IPS DF 4.7 (cell line): ENCODE measurements around the gene PLA2G1B.

ENCODE experiments used
- DNase-seq: peaks from one replicate; pipeline ENCODE4 v3.0.0-alpha.2; 2013; ENCODE audit warnings: low spot score; ENCODE audit errors: extremely low read depth

PLA2G1B gene

DNA sequence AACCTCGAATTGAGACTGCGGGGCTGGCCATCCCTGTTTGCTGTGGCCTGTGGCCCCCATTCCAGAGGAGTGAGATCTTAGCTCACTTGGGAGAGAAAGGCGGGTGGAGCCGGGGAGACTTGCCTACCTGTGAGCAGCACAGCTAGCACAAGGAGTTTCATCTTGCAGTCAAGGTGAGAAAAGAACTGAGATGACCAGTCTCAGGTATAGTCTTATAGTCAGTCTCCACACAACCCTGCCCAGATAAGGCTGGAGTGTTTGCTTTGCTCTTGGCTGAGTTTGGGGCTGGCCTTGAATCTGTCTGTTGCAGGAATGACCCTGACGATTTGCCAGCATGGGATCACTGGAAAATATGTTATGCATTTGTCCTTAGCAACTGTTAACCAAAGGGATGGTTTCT is at the start of gene PLA2G1B:
PLA2G1B (minus strand) TSS at position 187 of the 400 bp plus-strand sequence; CDS start at position 161, 26 bp downstream.
- no peak for DNase-seq

GRCh38 chr12:120376934-120377572 is 49.5 kb upstream of the PLA2G1B start:
- no peak for DNase-seq

GRCh38 chr12:120376416-120376815 is 48.8 kb upstream of the PLA2G1B start:
- no peak for DNase-seq

DNA sequence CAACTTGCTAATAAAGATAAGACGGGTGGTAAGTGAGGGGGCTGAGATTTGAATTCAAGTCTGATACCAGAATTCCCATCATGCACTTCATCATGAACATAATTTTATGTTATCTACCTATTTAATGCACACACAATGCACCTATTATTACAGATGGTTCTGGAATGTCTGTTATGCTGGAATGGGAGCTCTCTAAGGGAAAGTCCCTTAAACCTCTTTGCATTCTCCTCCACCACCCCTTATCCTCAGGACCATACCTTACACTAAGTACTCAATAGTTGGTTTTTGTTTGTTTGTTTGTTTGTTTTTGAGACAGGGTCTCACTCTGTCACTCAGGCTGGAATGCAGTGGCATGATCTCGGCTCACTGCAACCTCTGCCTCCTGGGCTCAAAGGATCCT is 48.4 kb upstream of the PLA2G1B start:
- no peak for DNase-seq

GRCh38 chr12:120373683-120374082 is 46.1 kb upstream of the PLA2G1B start:
- no peak for DNase-seq

DNA sequence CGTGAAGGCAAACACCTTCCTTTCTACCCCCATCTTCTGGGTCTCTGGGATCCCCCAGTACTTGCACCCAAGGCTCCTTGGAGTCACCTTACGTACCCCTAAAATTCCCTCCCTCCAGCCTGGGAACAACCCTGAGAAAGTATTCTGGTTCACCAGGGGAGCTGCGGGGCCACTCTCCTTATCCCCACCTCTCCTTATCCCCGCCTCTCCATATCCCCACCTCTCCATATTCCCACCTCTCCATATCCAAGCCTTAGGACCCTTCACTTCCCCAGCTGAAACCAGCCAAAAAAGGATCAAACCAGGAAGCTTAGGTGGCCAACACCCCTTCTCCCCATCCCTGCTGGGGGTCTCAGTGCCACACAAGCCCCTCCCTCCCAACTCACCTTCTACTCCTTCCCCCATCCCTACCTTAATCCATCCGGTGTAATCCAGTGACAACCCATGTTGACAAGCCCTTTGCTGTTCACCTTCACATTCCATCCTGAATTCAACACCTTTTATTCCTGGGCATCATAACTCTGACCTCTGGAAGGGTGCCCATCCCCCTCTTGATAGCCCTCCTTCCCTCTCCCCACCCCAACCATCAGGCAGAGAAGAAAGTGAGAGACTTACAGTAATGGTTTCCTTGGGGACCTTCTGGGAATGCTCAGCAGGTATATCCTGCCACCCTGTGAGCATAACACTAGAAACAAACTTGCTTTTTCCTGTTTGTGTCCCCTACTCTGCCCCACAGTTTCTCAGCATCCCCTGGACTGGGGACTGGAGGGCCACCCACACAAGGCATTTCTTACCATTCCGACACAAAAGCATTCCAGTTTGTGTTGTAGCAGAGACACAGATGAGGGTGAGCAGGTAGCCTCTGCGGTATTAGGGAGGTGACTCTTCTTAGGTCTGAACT is 43.0 kb upstream of the PLA2G1B start:
- DNase-seq, result no peak

DNA sequence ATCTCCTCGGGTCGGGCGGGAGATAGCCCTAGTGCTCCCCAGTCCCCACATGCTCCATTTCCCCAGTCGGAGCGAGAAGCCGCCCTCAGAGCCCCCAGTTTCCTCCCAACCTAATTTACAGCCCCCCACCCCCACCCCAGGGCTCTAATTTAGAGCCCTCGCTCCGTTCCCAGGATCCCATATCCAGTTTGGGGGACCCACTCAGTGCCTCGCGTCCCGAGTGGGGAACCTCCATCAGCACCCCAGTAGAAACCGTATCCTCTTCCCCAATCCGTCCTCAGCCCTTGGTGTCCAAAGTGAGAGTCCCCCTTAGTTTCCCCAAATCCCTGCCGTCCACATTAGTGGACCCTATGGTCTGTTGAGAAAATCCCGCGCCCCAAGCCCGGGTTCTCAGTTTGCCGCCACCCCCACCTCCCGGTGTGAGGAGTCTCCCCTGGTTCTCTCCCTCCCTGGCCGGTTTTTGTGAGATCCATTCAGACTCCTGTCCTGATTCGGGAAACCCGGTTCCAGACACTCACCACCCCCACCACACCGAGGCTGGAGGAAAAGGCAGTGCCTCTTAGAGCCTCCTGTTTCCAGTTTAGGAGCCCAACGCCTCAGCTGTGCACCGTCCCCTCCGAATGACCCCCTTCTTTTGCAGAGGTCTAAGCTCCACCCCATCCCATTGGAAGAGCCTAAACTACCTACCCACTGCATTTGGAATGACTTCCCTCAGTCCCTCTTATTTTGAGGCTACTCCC is 42.2 kb upstream of the PLA2G1B start:
- DNase-seq, result no peak

GRCh38 chr12:120368789-120369602 is 41.4 kb upstream of the PLA2G1B start, which contains the start of gene MSI1:
TSS of gene MSI1 (minus strand) at chr12:120369164. CDS start at chr12:120369091, 73 bp downstream.
- DNase-seq, result no peak

DNA sequence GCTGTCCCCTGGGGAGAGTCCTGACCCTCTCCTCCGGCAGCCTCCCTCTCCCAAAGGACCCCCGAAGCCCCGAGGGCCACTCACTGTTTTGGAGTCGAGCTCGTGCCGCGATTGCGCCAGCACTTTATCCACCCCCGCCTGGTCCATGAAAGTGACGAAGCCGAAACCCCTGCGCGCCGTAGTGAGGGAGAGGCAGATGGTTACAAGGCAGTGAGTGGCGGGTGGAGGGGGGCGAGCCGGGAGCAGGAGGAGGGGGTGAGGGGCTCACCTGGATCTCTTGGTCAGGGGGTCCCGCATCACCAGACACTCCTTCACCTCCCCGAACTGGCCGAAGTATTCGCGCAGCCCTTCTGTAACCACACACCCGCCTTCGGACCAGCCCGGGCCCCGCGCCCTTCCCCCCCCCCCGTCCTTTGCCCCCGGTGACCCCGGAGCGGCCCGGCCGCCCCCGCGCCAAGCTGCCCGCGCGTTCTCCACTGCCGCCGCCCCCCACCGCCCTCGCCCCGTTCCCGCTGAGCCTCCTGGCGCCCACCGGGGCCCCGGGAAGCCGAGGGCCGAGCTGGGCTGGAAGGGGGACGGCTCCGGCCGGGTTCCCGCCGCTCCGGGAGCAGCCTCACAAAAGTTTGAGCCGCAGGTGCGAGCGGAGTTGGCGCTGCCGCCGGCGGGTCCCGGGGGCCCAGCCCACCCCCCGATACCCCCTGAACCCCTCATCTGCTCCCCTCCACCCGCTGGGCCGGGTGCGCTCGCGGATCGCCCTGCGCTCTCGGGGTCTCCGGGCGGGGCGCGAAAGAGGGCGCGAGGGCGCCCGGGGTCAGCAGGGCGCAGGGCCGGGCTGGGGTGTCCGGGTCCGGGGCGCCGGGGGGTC is 40.6 kb upstream of the PLA2G1B start:
- DNase-seq, result no peak

DNA sequence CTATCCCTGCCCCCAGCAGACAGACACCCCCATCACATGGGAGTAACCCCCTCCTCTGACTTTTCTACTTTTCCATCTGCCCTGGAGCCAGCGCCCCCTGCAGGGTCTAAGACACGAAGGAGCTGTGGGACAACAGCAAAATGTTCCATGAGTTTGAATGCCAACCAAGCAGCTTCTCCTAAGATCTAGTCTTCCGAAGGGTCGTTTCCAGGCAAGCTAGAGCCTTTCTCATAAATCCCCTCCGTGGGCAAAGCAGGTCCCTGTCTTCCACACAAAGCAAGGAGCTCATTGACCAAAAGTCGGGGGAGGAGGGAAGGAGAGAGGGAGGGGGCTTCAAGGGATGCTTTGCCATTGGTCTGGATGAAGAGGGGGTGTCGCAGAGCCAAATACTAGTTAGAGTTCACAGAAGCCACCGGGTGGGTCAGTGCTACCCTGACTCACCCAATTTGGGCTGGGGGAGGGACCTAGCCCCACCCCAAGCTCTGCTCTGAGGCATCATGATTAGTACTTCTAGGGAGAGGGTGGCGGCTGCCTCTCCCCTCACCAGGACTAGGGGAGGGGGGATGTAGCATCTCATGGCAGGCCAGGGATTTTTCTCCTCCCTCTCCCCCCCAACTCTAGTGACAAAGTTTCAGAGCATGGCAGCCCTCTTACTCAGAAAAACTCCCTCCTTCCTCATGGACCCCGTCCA is 39.8 kb upstream of the PLA2G1B start:
- no peak for DNase-seq

GRCh38 chr12:120366845-120367232 is 39.3 kb upstream of the PLA2G1B start:
- no peak for DNase-seq

DNA sequence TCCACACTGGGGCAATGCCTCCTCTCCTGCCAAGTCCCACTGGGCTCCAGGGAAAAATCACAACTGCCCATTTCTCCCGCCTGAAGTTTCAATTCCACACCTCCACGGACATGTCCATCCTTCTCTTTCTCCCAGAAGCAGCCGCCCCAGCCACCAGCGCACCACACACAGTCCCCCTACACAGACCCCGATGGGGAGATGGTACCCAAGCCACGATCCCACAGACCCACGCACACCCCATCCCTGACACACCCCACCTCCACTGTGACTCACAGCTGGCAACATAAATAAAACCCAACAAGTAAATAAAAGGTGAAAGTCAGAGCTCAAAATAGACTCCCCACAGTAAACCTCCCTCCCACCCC is 38.7 kb upstream of the PLA2G1B start:
- DNase-seq, result no peak

DNA sequence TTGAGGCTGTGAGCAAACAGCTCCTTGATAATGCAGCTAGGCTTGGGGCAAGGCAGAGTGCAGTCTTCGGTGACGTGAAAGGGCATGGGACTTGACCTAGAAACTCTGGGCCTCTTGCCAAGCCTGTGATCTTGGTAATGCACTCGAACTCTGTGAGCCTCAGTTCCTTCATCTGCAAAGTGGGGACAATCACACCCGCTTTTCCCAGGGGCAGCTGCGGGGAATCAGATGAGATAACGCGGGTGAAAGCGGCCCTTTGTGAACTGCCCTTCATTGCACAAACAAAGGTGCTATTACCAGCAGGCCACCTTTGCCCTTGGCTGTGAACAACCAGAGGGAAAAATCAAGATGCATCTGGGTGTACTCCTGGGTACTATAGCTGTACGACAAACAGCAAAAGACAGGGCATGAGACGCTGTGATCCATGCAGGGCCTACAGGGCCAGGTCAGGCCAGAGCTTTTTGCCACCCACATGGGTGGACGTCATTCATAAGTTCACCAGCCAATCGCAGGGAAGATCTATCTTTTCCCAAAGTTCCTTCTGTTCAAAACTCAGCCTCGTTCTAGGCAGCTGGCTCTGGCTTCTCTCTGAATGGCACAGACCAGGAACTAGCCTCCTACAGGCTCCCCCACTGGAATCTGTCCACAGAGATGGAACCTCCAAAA is 38.2 kb upstream of the PLA2G1B start:
- DNase-seq, result no peak

DNA sequence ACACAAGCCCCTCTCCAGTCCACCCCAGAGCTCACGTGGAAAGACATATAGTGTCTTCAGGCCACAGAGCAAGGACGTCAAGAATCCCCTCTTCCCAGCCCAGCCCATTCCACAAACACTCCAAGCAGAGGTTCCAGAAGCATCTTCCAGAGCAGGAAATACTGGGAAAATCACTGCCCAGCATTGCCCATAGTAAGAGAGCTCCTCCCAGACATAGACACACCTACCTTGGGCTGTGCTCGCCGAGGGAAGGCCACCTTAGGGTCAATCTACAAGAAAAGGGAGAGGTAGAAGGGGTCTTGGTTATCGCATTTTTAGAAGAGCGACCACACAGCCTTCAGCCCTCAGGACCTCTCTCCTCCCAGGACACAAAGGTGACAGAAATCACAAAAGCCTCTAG is 36.9 kb upstream of the PLA2G1B start:
- DNase-seq, result no peak

DNA sequence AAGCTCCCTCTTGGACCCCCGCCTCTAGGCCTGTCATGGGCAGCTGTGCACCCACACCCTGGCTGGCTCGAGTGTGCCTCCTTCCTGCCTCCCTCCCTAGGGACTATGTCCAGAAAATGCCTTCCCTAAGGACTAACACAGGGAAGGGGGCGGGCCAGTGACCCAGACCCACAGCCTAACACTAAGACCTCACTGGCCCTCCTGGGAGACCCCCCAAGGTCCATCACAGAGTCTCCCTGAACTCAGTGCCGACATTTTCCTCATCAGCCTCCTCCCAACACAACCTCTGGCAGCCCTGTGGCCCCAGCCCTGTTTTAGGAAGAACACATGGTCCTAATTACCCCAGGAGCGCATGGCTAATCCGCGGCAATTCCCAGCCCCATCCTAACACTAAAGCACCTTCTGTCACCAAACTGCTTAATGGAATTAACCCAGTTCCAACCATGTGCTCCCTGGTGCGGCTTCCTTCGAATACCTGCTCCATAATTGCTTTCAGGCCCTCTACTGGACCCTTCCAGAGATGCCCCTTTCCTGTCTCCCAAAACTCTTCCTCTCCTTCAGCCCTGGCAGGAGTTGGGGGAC is 35.8 kb upstream of the PLA2G1B start:
- DNase-seq, result no peak

DNA sequence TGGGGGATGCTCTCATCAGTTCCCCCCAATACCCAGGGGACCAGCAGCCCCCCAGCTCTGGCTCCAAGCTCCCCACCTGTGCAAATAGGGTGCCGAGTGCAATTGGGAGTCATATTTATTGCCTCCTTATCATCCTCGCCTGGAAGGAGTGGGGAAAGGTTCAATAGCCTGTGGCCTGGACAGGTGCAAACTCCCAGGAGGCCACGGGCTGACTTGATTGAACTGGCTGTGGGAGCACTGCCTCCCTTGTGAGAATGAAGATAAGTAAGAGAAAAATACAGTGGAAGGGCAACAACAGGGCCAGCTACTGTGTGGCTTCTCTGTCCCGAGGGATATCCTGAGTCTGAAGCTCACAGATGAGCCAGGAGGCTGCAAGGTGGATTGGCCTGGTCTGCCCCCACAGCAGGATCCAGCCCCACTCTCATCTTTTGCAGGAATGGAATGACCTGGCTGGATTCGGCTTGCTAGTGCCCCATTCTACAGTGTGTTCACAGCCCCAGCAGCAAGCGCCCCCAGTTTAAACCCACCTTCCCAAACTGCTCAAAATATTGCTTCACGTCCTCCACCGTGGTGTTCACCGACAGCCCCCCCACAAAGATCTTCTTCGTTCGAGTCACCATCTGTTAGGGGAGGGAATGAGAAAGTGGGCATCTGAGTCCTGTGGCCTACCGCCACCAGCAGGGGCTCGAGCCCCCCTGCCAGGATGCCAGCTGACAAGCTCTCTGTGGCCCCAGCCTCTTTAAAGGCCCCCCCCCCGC is 35.1 kb upstream of the PLA2G1B start:
- no peak for DNase-seq

GRCh38 chr12:120361506-120362208 is 34.1 kb upstream of the PLA2G1B start:
- DNase-seq, result no peak
